Stimulated activated CD4-positive, alpha-beta T cell treated with anti-CD3 and anti-CD28 coated beads, TNF-alpha, amount 100 ng/mL, for 1 hour (primary cell): ENCODE measurements around the gene FAM107B.

Experiments used
- DNase-seq, 3 donors: peaks; one replicate each; pipeline ENCODE4 v3.0.0-alpha.2; 2020; ENCODE audit warnings: low read depth in 3 of 3, low spot score in 1 of 3

Gene FAM107B

GRCh38 chr10:14476006-14476405, 298.7 kb downstream of the FAM107B start:
- no peak for DNase-seq

GRCh38 chr10:14474656-14475055, 300.0 kb downstream of the FAM107B start:
- DNase-seq: no peak

- no peak for DNase-seq
These were observed 303.8 kb downstream of the FAM107B start for GRCh38 chr10:14470920-14471319.

DNA sequence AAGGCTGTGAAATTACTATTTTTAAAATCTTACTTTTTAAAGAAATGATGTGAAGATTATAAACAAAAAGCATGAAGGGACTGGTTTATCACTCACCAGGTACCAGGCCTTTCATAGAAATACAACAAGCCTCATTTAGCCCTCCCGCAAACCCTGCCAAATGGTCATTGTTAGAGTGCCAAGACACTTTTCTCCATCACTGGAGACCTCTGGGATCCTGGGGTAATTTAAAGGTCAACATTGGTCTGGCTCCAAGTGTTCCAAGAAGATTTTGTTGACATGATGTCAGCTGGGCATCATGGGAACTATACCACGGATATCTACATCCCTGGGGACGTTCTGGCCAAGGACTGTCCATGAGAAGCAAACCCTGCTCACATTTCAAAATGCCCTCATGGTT, 306.0 kb downstream of the FAM107B start:
- DNase-seq: no peak
